Ovary (tissue), 9 donors: ENCODE measurements around the gene NCBP2. TPM values are rescaled to one million over a fixed set of nuclear protein-coding genes. Genes with fewer than 3 reads are reported as not detected.

ENCODE experiments used
- DNase-seq, 5 donors: peaks; one replicate each; pipeline ENCODE4 v3.0.0-alpha.2; 2019 to 2020
- H3K27ac ChIP-seq, 2 donors: fragments of 200-600 bp; one replicate each; pipeline versions ENCODE4 v1.5.1 to v1.8.0; 2019 to 2022
- H3K27me3 ChIP-seq: fragments of 200-600 bp; one replicate; pipeline ENCODE4 v1.8.0; 2022
- H3K36me3 ChIP-seq: fragments of 200-600 bp; sonication (generic); one replicate; pipeline ENCODE4 v1.5.1; 2019
- H3K4me1 ChIP-seq: one replicate; pipeline ENCODE4 v1.8.1; 2013; ENCODE audit warnings: mild to moderate bottlenecking, moderate library complexity; ENCODE audit not compliant: insufficient read depth
- H3K4me3 ChIP-seq: fragments of 200-600 bp; sonication (generic); one replicate; pipeline ENCODE4 v1.5.1; 2017
- H3K9me3 ChIP-seq, 2 donors: fragments of 200-600 bp in 1 of 2; sonication (generic) in 1 of 2; one replicate each; pipeline versions ENCODE4 v1.5.1 to v1.8.1; 2013 to 2019; ENCODE audit warnings: mild to moderate bottlenecking in 1 of 2, moderate library complexity in 1 of 2
- EP300 ChIP-seq: sonication (generic); formaldehyde crosslinking; IDR thresholded peaks from one replicate; pipeline ENCODE4 v1.6.1; 2017; ENCODE audit warnings: antibody characterized with exemption
- POLR2A ChIP-seq: fragments of 450-650 bp; IDR thresholded peaks from one replicate; pipeline ENCODE4 v1.6.1; 2017; ENCODE audit warnings: antibody characterized with exemption, mild to moderate bottlenecking, moderate library complexity
- WGBS, 3 donors: extraction: QIAGEN DNeasy Blood & Tissue Kit in 1 of 3; methylation state at CpG; one replicate each; pipeline versions ENCODE4 v1.1.5 to v1.1.7; 2013 to 2017; 5-methylcytosine and 5-hydroxymethylcytosine counted together
- intact Hi-C, 4 donors: fragments of 100-400 bp; cut with DNase I; formaldehyde crosslinking; loops; one replicate each; pipeline versions ENCODE4 v1.11.0 to v1.15.1; 2022 to 2023
- polyA plus RNA-seq, 2 donors: library from polyadenylated mRNA; stranded (reverse); fragments of 200-250 nt in 1 of 2; fragments of 350-450 nt in 1 of 2; fragmentation: Illumina TruSeq in 1 of 2; extraction: RNeasy Lipid Tissue Mini Kit (QIAGEN cat#74804) in 1 of 2; gene quantifications; one replicate each; pipeline ENCODE4 v1.2.3, GENCODE V29; 2013 to 2014
- total RNA-seq, 7 donors: library from RNA; depleted of rRNA in 2 of 7; stranded (reverse); fragments of >200 nt in 2 of 7; fragmentation: NEBNext Ultra II Directional in 3 of 7; extraction: Animal tissue kit (Norgen Biotek cat#: 25700) in 3 of 7; gene quantifications; one replicate each; pipeline versions ENCODE4 v1.1.0 to v1.2.4, GENCODE V29; 2016 to 2023
- TF ChIP-seq, protein P1 (sequence below), 3 donors: fragments of 450-650 bp in 2 of 3; fragments of 200-600 bp in 1 of 3; IDR thresholded peaks; one replicate each; pipeline versions ENCODE4 v1.5.1 to v1.8.0; 2016 to 2022; ENCODE audit warnings: antibody characterized with exemption in 3 of 3, mild to moderate bottlenecking in 1 of 3
- donor health status: DM: no; HTN: no; CAD: no; lungs with moderate emphysema.
- donor health status: DM: no; HTN: no; CAD: no.
- donor health status: Bipolar disorder and iron deficiency.
- donor health status: DM: yes; HTN: yes; CAD: no.
- donor health status: DM: no; HTN: no; CAD: no.
- donor health status: DM: yes; HTN: yes; CAD: no.

Gene NCBP2
- total and polyA plus RNA-seq, 9 donors, result 17.4 to 64.7 (median 45.8) TPM

GRCh38 chr3:196932600-196932999, 9.7 kb downstream of the NCBP2 start:
- Histone ChIP-seq H3K27me3 (no peaks in the 10 kb centered on the region), H3K9me3 (no peaks in the 10 kb centered on the region), H3K4me1 (no peaks in the 10 kb centered on the region), H3K36me3 (no peaks in the 10 kb centered on the region), H3K4me3 (no peak overlapping the region), H3K27ac (no peak overlapping the region)
- DNase-seq, result no peak
- intact Hi-C loops, result no loop called here
- WGBS, 3 donors, result 92 to 94% (median 92%) methylated on average over 3 of the region's 3 CpGs
- TF ChIP-seq, protein P1, sequence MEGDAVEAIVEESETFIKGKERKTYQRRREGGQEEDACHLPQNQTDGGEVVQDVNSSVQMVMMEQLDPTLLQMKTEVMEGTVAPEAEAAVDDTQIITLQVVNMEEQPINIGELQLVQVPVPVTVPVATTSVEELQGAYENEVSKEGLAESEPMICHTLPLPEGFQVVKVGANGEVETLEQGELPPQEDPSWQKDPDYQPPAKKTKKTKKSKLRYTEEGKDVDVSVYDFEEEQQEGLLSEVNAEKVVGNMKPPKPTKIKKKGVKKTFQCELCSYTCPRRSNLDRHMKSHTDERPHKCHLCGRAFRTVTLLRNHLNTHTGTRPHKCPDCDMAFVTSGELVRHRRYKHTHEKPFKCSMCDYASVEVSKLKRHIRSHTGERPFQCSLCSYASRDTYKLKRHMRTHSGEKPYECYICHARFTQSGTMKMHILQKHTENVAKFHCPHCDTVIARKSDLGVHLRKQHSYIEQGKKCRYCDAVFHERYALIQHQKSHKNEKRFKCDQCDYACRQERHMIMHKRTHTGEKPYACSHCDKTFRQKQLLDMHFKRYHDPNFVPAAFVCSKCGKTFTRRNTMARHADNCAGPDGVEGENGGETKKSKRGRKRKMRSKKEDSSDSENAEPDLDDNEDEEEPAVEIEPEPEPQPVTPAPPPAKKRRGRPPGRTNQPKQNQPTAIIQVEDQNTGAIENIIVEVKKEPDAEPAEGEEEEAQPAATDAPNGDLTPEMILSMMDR (IDR thresholded peaks at IDR 0.05), result no peak
- TF ChIP-seq EP300 (no peak), POLR2A (no peak)

GRCh38 chr3:196931828-196932587, 10.3 kb downstream of the NCBP2 start:
- 78 to 82% (median 79%) methylated on average over 12 of the region's 12 CpGs for WGBS, 3 donors
- Histone ChIP-seq H3K4me1 (no peaks in the 10 kb centered on the region), H3K27me3 (no peaks in the 10 kb centered on the region), H3K36me3 (no peaks in the 10 kb centered on the region), H3K4me3 (no peak overlapping the region), H3K27ac (no peak overlapping the region), H3K9me3 (no peaks in the 10 kb centered on the region)
- no peak for TF ChIP-seq POLR2A
- TF ChIP-seq, protein P1 (IDR thresholded peaks at IDR 0.05), result no peak
- no peak for TF ChIP-seq EP300
- DNase-seq, result no peak
- intact Hi-C loops, result no loop called here

- no peak overlapping the region for H3K27ac ChIP-seq
- DNase-seq, result no peak
- H3K27me3 ChIP-seq, result no peaks in the 10 kb centered on the region
- intact Hi-C loops, result no loop called here
- WGBS, 3 donors, result 86 to 92% (median 91%) methylated on average over 4 of the region's 4 CpGs
- H3K4me3 ChIP-seq, result no peak overlapping the region
- no peaks in the 10 kb centered on the region for H3K4me1 ChIP-seq
- H3K36me3 ChIP-seq, result no peaks in the 10 kb centered on the region
- no peaks in the 10 kb centered on the region for H3K9me3 ChIP-seq
- no peak for TF ChIP-seq EP300
Observed at GRCh38 chr3:196931157-196931556, 11.2 kb downstream of the NCBP2 start.

DNA sequence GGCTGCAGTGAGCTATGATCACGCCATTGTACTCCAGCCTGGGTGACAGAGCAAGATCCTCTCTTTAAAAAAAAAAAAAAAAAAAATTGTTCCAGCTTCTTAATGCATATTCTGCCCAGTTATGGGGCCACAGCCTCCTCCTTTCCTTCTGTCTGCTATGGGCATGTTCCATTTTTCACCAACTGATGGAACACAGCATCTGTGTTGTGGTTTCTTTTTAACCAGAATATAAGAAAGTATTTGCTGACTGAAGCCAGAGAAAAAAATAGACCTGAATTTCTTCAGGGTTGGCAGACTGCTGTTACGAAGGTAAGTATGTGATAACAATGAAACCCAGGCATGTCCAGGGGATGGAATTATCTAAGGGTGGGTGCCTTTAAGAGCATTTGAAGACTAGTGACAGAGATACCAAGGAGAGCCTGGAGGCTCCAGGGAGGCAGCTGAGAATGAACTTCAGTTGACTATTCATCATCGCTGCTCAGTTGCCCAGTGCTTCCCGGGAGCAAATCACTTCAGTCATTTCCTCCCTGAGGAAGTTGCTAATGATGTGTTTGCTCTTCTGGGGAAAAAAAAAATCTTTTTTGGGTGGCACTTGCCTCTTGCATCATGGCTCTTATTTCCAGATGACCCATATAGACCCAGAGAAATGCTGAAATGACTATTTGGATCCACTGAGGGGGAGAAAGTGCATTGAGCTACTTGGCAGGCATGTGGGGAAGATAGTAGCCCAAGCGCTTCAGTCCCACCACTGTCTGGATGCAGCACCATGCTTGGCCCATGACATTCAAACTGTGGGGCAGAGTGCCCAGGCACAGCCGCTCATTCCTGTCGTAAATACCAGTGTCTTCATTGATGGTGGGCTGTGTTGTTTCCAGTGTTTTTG, 14.5 kb downstream of the NCBP2 start:
- TF ChIP-seq EP300, result no peak
- TF ChIP-seq, protein P1 (IDR thresholded peaks at IDR 0.05), result no peak
- no peak for TF ChIP-seq POLR2A
- Histone ChIP-seq H3K4me3 (no peak overlapping the region), H3K27me3 (no peaks in the 10 kb centered on the region), H3K27ac (no peak overlapping the region), H3K9me3 (no peaks in the 10 kb centered on the region), H3K36me3 (no peaks in the 10 kb centered on the region), H3K4me1 (no peaks in the 10 kb centered on the region)
- no peak for DNase-seq
- WGBS, 3 donors, result 91 to 94% (median 93%) methylated on average over 7 of the region's 7 CpGs
- intact Hi-C loops, result no loop called here
